GM13977 (cell line): ENCODE data around the gene CIDEB.

Experiments
- DNase-seq: peaks from one replicate; pipeline ENCODE4 v3.0.0; 2012; ENCODE audit warnings: low spot score
- in situ Hi-C: fragments of 300-500 bp; cut with MboI; formaldehyde crosslinking; loops from one replicate; pipeline ENCODE4 v1.12.0; 2022; ENCODE audit warnings: low sequenced_read_pairs, low pct_unique_long_range_greater_than_20kb, mixed read lengths, inconsistent platforms; ENCODE audit not compliant: unreplicated experiment
- TF ChIP-seq, protein P1 (sequence below): IDR thresholded peaks from 2 replicates; pipeline ENCODE4 v1.5.1; 2012; ENCODE audit warnings: mild to moderate bottlenecking, control low read depth; ENCODE audit not compliant: insufficient read depth; ENCODE audit errors: extremely low read depth, missing control alignments

The CIDEB gene

DNA sequence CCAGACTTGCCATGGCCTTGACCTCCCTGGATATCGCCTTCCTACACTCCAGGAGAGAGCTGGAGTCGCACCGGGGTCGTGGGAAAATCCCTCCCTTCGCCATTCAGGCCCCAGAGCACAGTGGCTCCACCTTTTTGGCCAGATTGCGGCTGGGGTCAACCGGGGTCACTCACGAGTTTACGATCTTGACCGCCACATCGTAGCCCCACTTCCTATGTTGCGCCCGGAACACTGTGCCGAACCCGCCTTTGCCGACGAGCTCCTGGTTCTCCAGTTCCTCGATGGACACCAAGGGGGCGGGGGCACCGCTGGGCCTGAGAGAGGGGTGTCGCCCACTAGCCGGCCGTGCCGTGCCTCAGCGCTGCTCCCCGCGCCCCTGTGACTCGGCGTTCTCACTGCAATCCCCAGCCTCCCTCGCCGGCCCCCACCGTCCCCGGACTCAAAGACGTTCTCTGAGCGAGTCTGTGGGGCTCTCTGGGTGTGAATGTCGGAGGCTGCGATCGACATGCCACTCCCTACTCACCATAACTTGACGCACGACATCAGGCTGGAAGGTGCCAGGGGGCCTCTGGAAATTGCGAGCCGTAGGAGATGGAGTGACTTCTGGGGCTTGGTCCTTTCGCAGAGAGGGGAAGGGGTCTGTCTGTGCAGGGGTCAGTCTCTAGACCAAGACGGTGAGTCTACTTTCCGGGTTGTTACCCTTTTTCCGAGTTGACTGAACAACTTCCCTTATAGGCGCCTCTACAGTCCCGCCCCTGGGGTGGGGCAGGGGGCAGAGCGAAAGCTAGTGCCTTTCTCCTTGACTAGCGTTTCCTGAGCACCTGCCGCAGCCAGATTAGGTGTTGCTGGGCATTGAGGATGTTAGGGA is 31.7 kb upstream of the CIDEB start, which contains the start of gene RIPK3:
Gene RIPK3 (minus strand): TSS at position 708 of the 868 bp plus-strand sequence. CDS start 165 bp downstream, at position 543.
- in situ Hi-C loops, result loop anchor here (25.0 kb wide), 1 partner anchor 323 kb away; no protein-coding TSS in a partner anchor
- TF ChIP-seq, protein P1, sequence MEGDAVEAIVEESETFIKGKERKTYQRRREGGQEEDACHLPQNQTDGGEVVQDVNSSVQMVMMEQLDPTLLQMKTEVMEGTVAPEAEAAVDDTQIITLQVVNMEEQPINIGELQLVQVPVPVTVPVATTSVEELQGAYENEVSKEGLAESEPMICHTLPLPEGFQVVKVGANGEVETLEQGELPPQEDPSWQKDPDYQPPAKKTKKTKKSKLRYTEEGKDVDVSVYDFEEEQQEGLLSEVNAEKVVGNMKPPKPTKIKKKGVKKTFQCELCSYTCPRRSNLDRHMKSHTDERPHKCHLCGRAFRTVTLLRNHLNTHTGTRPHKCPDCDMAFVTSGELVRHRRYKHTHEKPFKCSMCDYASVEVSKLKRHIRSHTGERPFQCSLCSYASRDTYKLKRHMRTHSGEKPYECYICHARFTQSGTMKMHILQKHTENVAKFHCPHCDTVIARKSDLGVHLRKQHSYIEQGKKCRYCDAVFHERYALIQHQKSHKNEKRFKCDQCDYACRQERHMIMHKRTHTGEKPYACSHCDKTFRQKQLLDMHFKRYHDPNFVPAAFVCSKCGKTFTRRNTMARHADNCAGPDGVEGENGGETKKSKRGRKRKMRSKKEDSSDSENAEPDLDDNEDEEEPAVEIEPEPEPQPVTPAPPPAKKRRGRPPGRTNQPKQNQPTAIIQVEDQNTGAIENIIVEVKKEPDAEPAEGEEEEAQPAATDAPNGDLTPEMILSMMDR, result no peak
- DNase-seq, result peak; percentile 80

DNA sequence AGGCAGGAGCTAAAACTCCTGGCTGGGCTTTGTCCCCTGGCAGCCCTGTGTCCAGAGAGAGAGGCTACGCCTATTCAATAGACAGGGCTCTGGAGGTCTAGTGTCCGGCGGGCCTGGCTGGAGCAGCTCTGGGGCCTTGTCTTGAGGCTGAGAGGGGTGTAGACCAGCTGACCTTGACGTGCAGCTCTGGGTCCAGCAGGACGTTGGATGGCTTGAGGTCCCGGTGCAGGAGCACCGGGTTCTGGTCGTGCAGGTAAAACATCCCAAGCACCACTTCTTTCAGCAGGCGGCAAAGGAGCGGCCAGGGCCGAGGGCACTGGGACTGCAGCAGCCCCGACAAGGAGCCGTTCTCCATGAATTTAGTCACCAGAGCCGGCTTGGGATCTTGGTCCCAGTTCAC is 31.1 kb upstream of the CIDEB start:
- in situ Hi-C loops, result loop anchor here (25.0 kb wide), 1 partner anchor 323 kb away; no protein-coding TSS in a partner anchor
- TF ChIP-seq, protein P1, result no peak
- no peak for DNase-seq

DNA sequence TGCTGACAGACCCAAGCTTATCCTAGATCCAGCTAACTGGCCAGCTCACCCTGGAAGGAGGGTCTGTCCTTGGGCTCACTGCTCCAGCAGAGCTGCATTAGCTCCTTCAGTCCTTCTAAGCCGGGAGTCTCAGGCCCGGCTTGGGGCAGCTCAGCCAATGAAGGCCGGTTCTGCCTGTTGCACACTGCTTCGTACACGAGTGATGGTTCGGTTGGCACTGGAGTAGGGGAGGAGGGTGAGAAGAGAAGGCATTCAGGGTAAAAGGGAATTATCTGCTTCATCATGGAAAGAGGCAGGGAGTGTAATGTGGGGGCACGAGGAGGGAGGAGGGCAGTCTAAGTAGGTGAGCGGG is 30.0 kb upstream of the CIDEB start:
- in situ Hi-C loops, result loop anchor here (25.0 kb wide), 1 partner anchor 325 kb away; no protein-coding TSS in a partner anchor

DNA sequence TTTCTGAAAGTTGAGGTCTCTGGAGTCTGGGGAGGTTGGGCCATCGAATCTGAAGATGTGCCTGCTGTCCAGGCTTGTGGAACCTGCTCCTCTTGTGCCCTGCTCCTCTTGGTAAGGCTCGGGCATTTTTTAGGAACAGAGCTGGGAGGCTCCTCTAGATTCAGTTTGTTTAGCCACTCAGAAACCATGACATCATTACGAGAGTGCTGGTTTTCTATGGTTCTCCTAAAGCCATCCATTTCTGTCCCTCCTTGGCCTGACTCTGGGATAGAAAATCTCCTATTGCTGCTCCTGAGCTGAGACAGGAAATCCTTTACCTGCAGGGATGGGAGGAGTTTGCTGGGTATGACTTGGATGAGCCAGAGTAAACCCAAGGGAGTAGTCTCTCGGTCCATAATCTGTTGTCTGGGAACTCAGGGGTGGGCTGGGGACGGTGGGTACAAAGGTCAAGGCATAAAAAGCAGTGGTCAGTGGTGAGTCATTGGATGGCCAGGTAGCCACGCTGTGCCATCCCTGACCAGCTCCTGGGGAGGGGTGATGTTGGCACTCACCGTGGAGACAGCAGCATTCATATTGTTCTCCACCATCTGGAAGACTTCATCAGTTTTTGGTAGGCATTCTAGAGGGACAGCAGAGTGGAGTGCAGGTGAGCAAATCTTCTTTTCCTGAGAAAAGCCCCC is 29.5 kb upstream of the CIDEB start:
- peak; percentile 5 for DNase-seq
- TF ChIP-seq, protein P1, result no peak
- in situ Hi-C loops, result loop anchor here (25.0 kb wide), 1 partner anchor 325 kb away; no protein-coding TSS in a partner anchor

More for the DNA sequence above, 30.0 kb upstream of the CIDEB start:
- DNase-seq, result no peak
- TF ChIP-seq, protein P1, result no peak

DNA sequence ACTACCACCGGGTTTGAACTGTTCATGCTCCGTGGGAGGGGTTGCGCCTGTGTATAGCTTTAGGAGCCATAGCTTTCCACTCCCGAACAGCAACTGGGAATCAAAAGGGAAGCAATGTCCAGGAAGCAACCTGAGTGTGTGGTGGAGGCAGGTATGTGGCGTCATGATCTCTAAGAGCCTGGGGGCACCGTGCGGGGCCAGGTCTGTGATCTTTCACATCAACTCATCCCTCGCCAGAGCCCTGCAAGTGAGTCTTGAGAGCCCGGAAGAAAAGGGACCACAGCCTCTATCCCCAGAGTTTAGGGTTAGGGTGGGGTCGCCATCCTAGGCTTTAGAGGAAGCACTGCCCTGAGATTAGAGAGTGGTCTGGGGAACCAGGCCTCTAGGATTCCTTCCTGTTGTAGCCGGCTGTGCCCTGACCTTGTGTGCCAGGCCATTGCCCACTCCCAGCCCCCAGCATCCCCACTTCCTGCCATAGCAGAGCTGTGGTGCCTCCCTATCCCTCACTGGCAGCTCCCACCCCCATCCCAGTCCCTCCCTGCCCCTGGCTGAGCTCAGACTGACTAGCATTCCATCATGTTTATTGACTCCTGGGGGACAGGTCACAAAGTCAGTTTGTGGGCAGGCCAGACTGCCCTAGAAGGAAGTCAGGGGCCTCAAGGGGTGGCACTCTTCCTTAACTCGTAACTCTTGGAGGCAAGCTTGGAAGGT is 27.8 kb upstream of the CIDEB start:
- TF ChIP-seq, protein P1, result no peak
- in situ Hi-C loops, result loop anchor here (25.0 kb wide), 1 partner anchor 327 kb away; no protein-coding TSS in a partner anchor
- DNase-seq, result peak; percentile 8
